Neutrophil (primary cell): ENCODE data around the gene NEU4.

Experiments
- H3K27ac ChIP-seq: fragments of 200-600 bp; sonication (generic); 2 replicates; pipeline ENCODE4 v1.5.1; 2016; ENCODE audit warnings: mild to moderate bottlenecking, moderate library complexity
- H3K27me3 ChIP-seq: fragments of 200-600 bp; sonication (generic); 2 replicates; pipeline ENCODE4 v1.6.0; 2016; ENCODE audit warnings: mild to moderate bottlenecking
- H3K36me3 ChIP-seq: fragments of 200-600 bp; sonication (generic); 2 replicates; pipeline ENCODE4 v1.5.1; 2017
- H3K4me1 ChIP-seq, 2 experiments: fragments of 200-600 bp in 1 of 2; sonication (generic) in 1 of 2; 1 replicate in 1 of 2; 2 replicates in 1 of 2; pipeline versions ENCODE4 v1.5.1 to v1.6.1; 2013 to 2016; ENCODE audit warnings: low read depth in 1 of 2, low read length in 1 of 2, mild to moderate bottlenecking in 1 of 2, moderate library complexity in 1 of 2; ENCODE audit not compliant: control insufficient read depth in 1 of 2, insufficient read depth in 1 of 2
- H3K4me3 ChIP-seq, 2 experiments: fragments of 200-600 bp in 1 of 2; sonication (generic) in 1 of 2; 1 replicate in 1 of 2; 2 replicates in 1 of 2; pipeline ENCODE4 v1.5.1; 2013 to 2016; ENCODE audit warnings: low read depth in 1 of 2, low read length in 1 of 2, mild to moderate bottlenecking in 1 of 2, moderate library complexity in 1 of 2
- H3K9me3 ChIP-seq: fragments of 200-600 bp; sonication (generic); 2 replicates; pipeline ENCODE4 v1.5.1; 2016
- CTCF ChIP-seq: fragments of 200-600 bp; sonication (generic); IDR thresholded peaks from 2 replicates; pipeline ENCODE4 v1.5.1; 2016; ENCODE audit warnings: antibody characterized with exemption

NEU4 gene

GRCh38 chr2:241793385-241793784 lies 15.6 kb upstream of the NEU4 start:
- TF ChIP-seq CTCF, result no peak
- no peaks in the 10 kb centered on the region for H3K36me3 ChIP-seq
- no peaks in the 10 kb centered on the region for H3K9me3 ChIP-seq
- no peak overlapping the region for H3K27ac ChIP-seq
- no peak overlapping the region for H3K4me3 ChIP-seq
- H3K4me1 ChIP-seq, result no peaks in the 10 kb centered on the region
- H3K27me3 ChIP-seq, result peaks cover 9% of the 10 kb centered on the region

DNA sequence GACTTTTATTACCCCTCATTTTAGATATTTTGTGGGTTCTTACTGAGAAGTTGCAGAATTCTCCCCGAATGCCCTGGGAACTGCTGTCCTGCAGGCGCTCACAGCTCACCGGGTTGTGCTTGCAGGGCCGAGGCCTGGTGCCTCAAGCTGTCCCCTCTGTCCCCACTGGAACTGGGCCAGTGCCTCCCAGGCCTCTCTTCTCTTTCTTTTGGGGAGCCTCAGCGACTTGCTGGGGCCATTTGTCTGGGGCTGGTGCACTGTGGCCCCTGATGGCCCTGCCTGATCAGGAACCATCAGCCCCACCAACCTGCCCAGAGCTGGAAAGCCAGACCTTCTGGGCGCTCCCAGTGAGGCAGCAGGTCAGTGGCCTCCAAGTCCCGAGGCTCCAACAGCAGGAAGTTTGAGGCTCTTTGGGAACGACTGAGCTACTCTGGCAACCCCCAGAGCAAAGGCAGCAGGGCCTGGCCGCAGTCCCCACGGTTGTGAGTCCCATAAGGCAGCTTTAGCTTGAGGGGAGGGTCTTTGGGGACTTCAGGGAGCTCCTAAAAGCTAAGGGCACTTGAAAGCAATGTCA lies 14.7 kb upstream of the NEU4 start:
- Histone ChIP-seq H3K9me3 (no peaks in the 10 kb centered on the region), H3K27ac (no peak overlapping the region)
- TF ChIP-seq CTCF, result no peak

DNA sequence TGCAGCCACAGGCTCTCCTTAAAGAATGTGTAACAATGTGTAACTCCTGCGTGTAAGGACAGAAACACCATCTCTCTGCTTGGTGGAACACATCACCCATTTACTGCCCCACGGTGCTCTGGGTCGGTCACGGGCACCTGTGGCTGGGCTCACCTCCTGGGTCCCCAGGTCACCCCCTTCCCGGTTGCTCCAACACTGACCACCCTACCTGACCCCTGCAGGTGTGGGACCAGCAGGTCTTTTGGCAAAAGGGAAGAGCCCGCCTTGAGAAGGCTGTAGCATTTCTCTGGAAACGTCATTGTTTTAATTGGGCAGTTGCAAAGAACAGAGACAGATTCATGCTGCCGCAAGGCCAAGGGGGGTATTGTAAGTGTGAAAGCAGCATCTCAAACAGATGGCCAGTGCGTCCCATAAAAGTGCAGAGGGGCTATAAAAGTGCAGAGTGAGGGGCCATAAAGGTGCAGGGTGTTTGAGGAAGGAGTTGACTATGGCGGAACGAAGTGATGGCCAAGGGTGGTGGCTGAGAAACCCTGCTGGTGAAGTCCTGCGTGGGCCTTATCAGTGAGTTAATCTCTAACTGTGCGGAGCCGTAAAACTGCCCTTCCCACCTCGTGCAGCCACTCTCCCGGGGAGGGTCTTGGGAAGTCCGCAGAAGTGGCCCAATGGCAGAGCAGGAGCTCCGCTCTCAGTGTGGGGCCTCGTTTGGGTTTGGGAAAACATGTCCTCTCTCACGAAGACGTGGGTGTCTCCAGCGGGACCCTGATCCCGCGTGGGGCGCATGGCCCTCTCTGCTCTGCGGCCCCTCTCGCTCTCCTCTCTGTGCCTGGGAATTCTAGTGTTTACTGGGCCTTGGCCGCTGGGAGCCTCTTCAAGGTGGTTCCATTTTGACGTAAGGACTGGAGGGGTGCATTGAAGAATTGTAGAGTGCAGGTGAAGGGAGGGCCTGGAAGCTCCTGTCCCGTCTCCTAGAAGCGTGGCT lies 13.7 kb upstream of the NEU4 start:
- Histone ChIP-seq H3K4me3 (no peak overlapping the region), H3K36me3 (no peaks in the 10 kb centered on the region), H3K27ac (no peak overlapping the region), H3K9me3 (no peaks in the 10 kb centered on the region), H3K27me3 (peaks cover 9% of the 10 kb centered on the region), H3K4me1 (no peaks in the 10 kb centered on the region)
- no peak for TF ChIP-seq CTCF

More for the DNA sequence above, 14.7 kb upstream of the NEU4 start:
- H3K4me1 ChIP-seq, result no peaks in the 10 kb centered on the region
- peaks cover 9% of the 10 kb centered on the region for H3K27me3 ChIP-seq
- H3K4me3 ChIP-seq, result no peak overlapping the region
- H3K36me3 ChIP-seq, result no peaks in the 10 kb centered on the region

- no peak overlapping the region for H3K4me3 ChIP-seq
- no peaks in the 10 kb centered on the region for H3K9me3 ChIP-seq
- H3K4me1 ChIP-seq, result no peaks in the 10 kb centered on the region
- H3K27me3 ChIP-seq, result peaks cover 2% of the 10 kb centered on the region
- no peak for TF ChIP-seq CTCF
- no peaks in the 10 kb centered on the region for H3K36me3 ChIP-seq
- no peak overlapping the region for H3K27ac ChIP-seq
These were observed 12.8 kb upstream of the NEU4 start for GRCh38 chr2:241796209-241796608.

DNA sequence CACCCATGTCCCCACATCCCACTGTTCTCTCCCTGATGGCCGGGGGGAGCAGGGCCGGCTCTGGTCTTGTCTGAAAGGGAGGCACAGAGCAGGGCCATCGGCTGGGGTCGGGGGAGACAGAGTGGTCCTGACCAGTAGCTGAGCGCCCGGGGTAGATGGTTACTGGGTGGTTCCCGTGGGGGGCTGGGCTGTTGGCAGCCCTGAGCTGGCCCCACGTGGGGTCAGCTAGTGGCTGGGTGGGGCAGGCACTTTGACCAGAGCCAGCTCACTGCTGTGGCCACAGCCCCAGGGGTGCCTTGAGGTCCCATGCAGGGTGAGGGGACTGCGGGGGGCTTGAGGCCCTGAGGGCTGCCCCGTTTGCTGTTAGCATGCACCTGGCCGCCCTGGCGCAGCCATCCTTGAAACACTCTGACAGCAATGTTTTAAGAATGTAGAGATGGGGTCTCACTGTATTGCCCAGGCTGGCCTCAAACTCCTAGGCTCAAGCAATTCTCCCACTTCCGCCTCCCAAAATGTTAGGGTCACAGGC lies 12.3 kb upstream of the NEU4 start:
- no peaks in the 10 kb centered on the region for H3K4me1 ChIP-seq
- TF ChIP-seq CTCF, result no peak
- no peak overlapping the region for H3K27ac ChIP-seq
- no peak overlapping the region for H3K4me3 ChIP-seq
- no peaks in the 10 kb centered on the region for H3K9me3 ChIP-seq
- H3K27me3 ChIP-seq, result peaks cover 4% of the 10 kb centered on the region
- H3K36me3 ChIP-seq, result no peaks in the 10 kb centered on the region
